ENCODE measurements around the gene PTPN20.

GRCh38 chr10:47033541-47034270, 122.5 kb downstream of the PTPN20 start:
- TF ChIP-seq CTCF (IDR thresholded peaks at IDR 0.05), result no peak
- no peak for TF ChIP-seq POLR2A (IDR thresholded peaks at IDR 0.05)
- TF ChIP-seq POLR2AphosphoS5 (IDR thresholded peaks at IDR 0.05), result no peak
- TF ChIP-seq EP300 (IDR thresholded peaks at IDR 0.05), result no peak
